GM18508 (cell line): ENCODE data around the gene LALBA.
"Not testable (repeated sequence)": the region's sequence is repeated elsewhere in the genome, so short reads cannot be mapped to it uniquely, and the experiment has no call there.

Experiments
- ATAC-seq: cut with Tn5 transposase; IDR thresholded peaks from one replicate; pipeline ENCODE4 v1.9.1; 2021; ENCODE audit warnings: moderate number of reproducible peaks; ENCODE audit not compliant: insufficient read depth, unreplicated experiment

The LALBA gene

GRCh38 chr12:48536602-48537001 is 33.2 kb downstream of the LALBA start:
- ATAC-seq = no peak

DNA sequence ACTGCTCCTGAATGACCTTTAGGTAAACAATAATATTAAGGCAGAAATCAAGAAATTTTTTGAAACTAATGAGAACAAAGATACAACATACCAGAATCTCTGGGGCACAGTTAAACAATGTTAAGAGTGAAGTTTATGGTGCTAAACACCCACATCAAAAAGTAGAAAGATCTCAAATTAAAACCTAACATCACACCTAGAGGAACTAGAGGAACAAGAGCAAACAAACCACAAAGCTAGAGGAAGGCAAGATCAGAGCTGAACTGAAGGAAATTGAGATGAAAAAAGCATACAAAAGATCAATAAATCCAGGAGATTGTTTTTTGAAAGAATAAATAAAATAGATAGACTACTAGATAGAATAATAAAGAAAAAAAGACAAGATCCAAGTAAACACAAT is 37.2 kb downstream of the LALBA start:
- ATAC-seq = no peak

- no peak for ATAC-seq
Measured at GRCh38 chr12:48527891-48528670, 41.8 kb downstream of the LALBA start.

GRCh38 chr12:48525332-48525731 is 44.5 kb downstream of the LALBA start, which contains the start of gene OR8S1:
Gene OR8S1, plus strand, starts transcription at chr12:48525632. Its CDS starts 0 bp downstream, at chr12:48525632.
- no peak for ATAC-seq

GRCh38 chr12:48520381-48520780 is 49.5 kb downstream of the LALBA start:
- ATAC-seq = not testable (repeated sequence)
